IMR-90 (cell line): ENCODE results near the gene SLC35G6. TPM values are rescaled to one million over a fixed set of nuclear protein-coding genes. Genes with fewer than 3 reads are reported as not detected.

ENCODE experiments used
- ATAC-seq: fragments of 200-7000 bp; cut with Tn5 transposase; 2 replicates; pipeline ENCODE4 v1.9.1; 2020; ENCODE audit warnings: low read depth, mild to moderate bottlenecking, moderate library complexity
- BruUV-seq: library from RNA; stranded (reverse); fragments of 400-500 nt; replicated peaks from 2 replicates; lab custom pipeline; 2021; lab: Mats Ljungman, UMichigan
- CTCF ChIA-PET: fragments of 300-600 bp; formaldehyde crosslinking; extraction: SDS; loops from one replicate; lab custom pipeline; 2021; ENCODE audit warnings: antibody characterized with exemption; lab: Yijun Ruan, JAX
- POLR2A ChIA-PET: fragments of 300-600 bp; sonication (Branson Sonifier 250); formaldehyde crosslinking; loops from one replicate; lab custom pipeline; 2022; ENCODE audit warnings: antibody characterized with exemption; ENCODE audit not compliant: unreplicated experiment; lab: Charles Lee
- DNase-seq: peaks from one replicate; pipeline ENCODE4 v3.0.0; 2013
- H2AFZ ChIP-seq: replicated peaks from 2 replicates; pipeline ENCODE3; 2013; ENCODE audit warnings: low read length, mild to moderate bottlenecking; ENCODE audit not compliant: poor library complexity
- H2AK5ac ChIP-seq: 2 replicates; pipeline ENCODE4 v1.6.1; 2013; ENCODE audit warnings: low read depth, low read length, inconsistent platforms
- H2AK9ac ChIP-seq: replicated peaks from 2 replicates; pipeline ENCODE3; 2013; ENCODE audit warnings: mild to moderate bottlenecking, low read depth, low read length, moderate library complexity; ENCODE audit not compliant: poor library complexity
- H2BK120ac ChIP-seq: 2 replicates; pipeline ENCODE4 v1.6.1; 2013; ENCODE audit warnings: low read depth, low read length, inconsistent platforms
- H2BK15ac ChIP-seq: 3 replicates; pipeline ENCODE4 v1.6.1; 2013; ENCODE audit warnings: low read depth, low read length, inconsistent platforms
- H2BK20ac ChIP-seq: 2 replicates; pipeline ENCODE4 v1.6.1; 2013; ENCODE audit warnings: low read depth, mild to moderate bottlenecking, inconsistent platforms, low read length, moderate library complexity
- H2BK5ac ChIP-seq: 2 replicates; pipeline ENCODE4 v1.6.1; 2013; ENCODE audit warnings: mild to moderate bottlenecking, low read depth, low read length, inconsistent platforms; ENCODE audit not compliant: poor library complexity, severe bottlenecking
- H3K14ac ChIP-seq: replicated peaks from 2 replicates; pipeline ENCODE4 v1.6.1; 2013; ENCODE audit warnings: low read depth, low read length, inconsistent platforms
- H3K18ac ChIP-seq: 2 replicates; pipeline ENCODE4 v1.6.1; 2013; ENCODE audit warnings: low read depth, low read length, control low read depth
- H3K23ac ChIP-seq: 2 replicates; pipeline ENCODE4 v1.6.1; 2013; ENCODE audit warnings: low read depth, low read length, inconsistent platforms
- H3K27ac ChIP-seq: 2 replicates; pipeline ENCODE4 v1.5.1; 2013; ENCODE audit warnings: mild to moderate bottlenecking, control low read depth, low read length; ENCODE audit not compliant: insufficient read depth
- H3K27me3 ChIP-seq: 2 replicates; pipeline ENCODE4 v1.6.1; 2013; ENCODE audit warnings: low read length; ENCODE audit not compliant: control insufficient read depth, insufficient read depth
- H3K36me3 ChIP-seq: 2 replicates; pipeline ENCODE4 v1.6.1; 2013; ENCODE audit warnings: low read length, mixed read lengths; ENCODE audit not compliant: control insufficient read depth, insufficient read depth
- H3K4ac ChIP-seq: 2 replicates; pipeline ENCODE4 v1.6.1; 2013; ENCODE audit warnings: low read depth, low read length, inconsistent platforms
- H3K4me1 ChIP-seq: 2 replicates; pipeline ENCODE4 v1.6.1; 2013; ENCODE audit warnings: low read length, mixed read lengths; ENCODE audit not compliant: control insufficient read depth, insufficient read depth
- H3K4me2 ChIP-seq: 2 replicates; pipeline ENCODE4 v1.6.1; 2013; ENCODE audit warnings: low read depth, mild to moderate bottlenecking, control low read depth, low read length, moderate library complexity
- H3K4me3 ChIP-seq: 2 replicates; pipeline ENCODE4 v1.5.1; 2013; ENCODE audit warnings: low read depth, mild to moderate bottlenecking, control low read depth, low read length, moderate library complexity; ENCODE audit not compliant: insufficient read depth
- H3K56ac ChIP-seq: 2 replicates; pipeline ENCODE4 v1.6.1; 2013; ENCODE audit warnings: low read length, inconsistent platforms; ENCODE audit not compliant: insufficient read depth; ENCODE audit errors: extremely low read depth
- H3K79me1 ChIP-seq, 2 experiments: 2 replicates each; pipeline ENCODE4 v1.6.1; 2013; ENCODE audit warnings: low read length in 2 of 2, inconsistent platforms in 1 of 2, low read depth in 1 of 2
- H3K9ac ChIP-seq: 2 replicates; pipeline ENCODE4 v1.6.1; 2013; ENCODE audit warnings: low read depth, low read length, control low read depth
- H3K9me1 ChIP-seq: 2 replicates; pipeline ENCODE4 v1.6.1; 2013; ENCODE audit warnings: low read length, inconsistent platforms; ENCODE audit not compliant: insufficient read depth
- H3K9me3 ChIP-seq: 2 replicates; pipeline ENCODE4 v1.6.1; 2013; ENCODE audit warnings: low read length; ENCODE audit not compliant: control insufficient read depth, insufficient read depth
- H4K20me1 ChIP-seq: 2 replicates; pipeline ENCODE4 v1.6.1; 2013; ENCODE audit warnings: low read length, inconsistent platforms; ENCODE audit not compliant: insufficient read depth
- H4K5ac ChIP-seq: 2 replicates; pipeline ENCODE4 v1.6.1; 2013; ENCODE audit warnings: mild to moderate bottlenecking, low read depth, low read length, control low read depth
- H4K8ac ChIP-seq, 2 experiments: 2 replicates each; pipeline ENCODE4 v1.6.1; 2013; ENCODE audit warnings: low read depth in 2 of 2, low read length in 2 of 2, control low read depth in 1 of 2, inconsistent platforms in 1 of 2
- H4K91ac ChIP-seq: 2 replicates; pipeline ENCODE4 v1.6.1; 2013; ENCODE audit warnings: low read depth, low read length, inconsistent platforms; ENCODE audit not compliant: insufficient read depth
- CEBPB ChIP-seq: IDR thresholded peaks from 2 replicates; pipeline ENCODE4 v1.6.1; 2012; ENCODE audit warnings: low read depth, low read length, improper control_type of control experiment
- CHD1 ChIP-seq: IDR thresholded peaks from 2 replicates; pipeline ENCODE4 v1.6.1; 2012; ENCODE audit warnings: low read depth, low read length, improper control_type of control experiment
- CTCF ChIP-seq: conservative IDR thresholded peaks from 2 replicates; pipeline ENCODE4 v1.5.1; 2012; ENCODE audit warnings: mild to moderate bottlenecking, low read depth, low read length, improper control_type of control experiment
- NFE2L2 ChIP-seq: fragments of 150-350 bp; IDR thresholded peaks from 2 replicates; pipeline ENCODE4 v1.6.1; 2016; ENCODE audit warnings: low read depth, mild to moderate bottlenecking, low read length
- RAD21 ChIP-seq: IDR thresholded peaks from 2 replicates; pipeline ENCODE4 v1.6.1; 2012; ENCODE audit warnings: low read length, improper control_type of control experiment
- RCOR1 ChIP-seq: IDR thresholded peaks from 2 replicates; pipeline ENCODE4 v1.6.1; 2012; ENCODE audit warnings: mild to moderate bottlenecking, low read length, improper control_type of control experiment; ENCODE audit not compliant: insufficient replicate concordance
- RFX5 ChIP-seq: IDR thresholded peaks from 2 replicates; pipeline ENCODE4 v1.8.0; 2012; ENCODE audit warnings: low read depth, mild to moderate bottlenecking, low read length, moderate library complexity
- WGBS, 2 experiments: methylation state at CpG; one replicate each; pipeline versions ENCODE4 v1.1.5 to v1.1.7; 2013; ENCODE audit warnings: missing lambda C conversion rate in 2 of 2; ENCODE audit not compliant: insufficient read length in 1 of 2; ENCODE audit errors: extremely low coverage in 2 of 2; 5-methylcytosine and 5-hydroxymethylcytosine counted together
- dilution Hi-C: fragments of 300-500 bp; cut with HindIII; formaldehyde crosslinking; loops from one replicate; pipeline ENCODE4 v1.14.3; 2018; ENCODE audit warnings: low sequenced_read_pairs; ENCODE audit not compliant: unreplicated experiment
- in situ Hi-C: fragments of 300-500 bp; cut with MboI; formaldehyde crosslinking; loops from 3 replicates; pipeline ENCODE4 v1.14.3; 2019; ENCODE audit warnings: low sequenced_read_pairs, inconsistent platforms, mixed read lengths
- intact Hi-C: fragments of 100-400 bp; cut with micrococcal nuclease; formaldehyde crosslinking; loops from 2 replicates; pipeline ENCODE4 v1.10.0; 2022
- polyA plus RNA-seq, 3 experiments: library from polyadenylated mRNA; depleted of rRNA; stranded (reverse); fragments of >200 nt; gene quantifications; 2 replicates each; pipeline ENCODE4 v1.2.3, GENCODE V29; 2012; ENCODE audit warnings: low replicate concordance in 1 of 3
- total RNA-seq: library from RNA; depleted of rRNA; stranded (reverse); fragments of >200 nt; gene quantifications from 2 replicates; pipeline ENCODE4 v1.2.3, GENCODE V29; 2012

Gene SLC35G6
- total and polyA plus RNA-seq, 2 of the 4 experiments (the other 2 are of a cell fraction), result not detected

- Histone ChIP-seq H4K8ac (no peak overlapping the region), H3K14ac (no peak overlapping the region), H2BK5ac (no peak overlapping the region), H3K9me1 (no peaks in the 10 kb centered on the region; the same call in 1 of the 2 replicates), H3K79me1 (peaks cover 8 to 18% of the 10 kb centered on the region in 2 experiments; a peak in 3 of 4 replicates), H2AK9ac (no peak overlapping the region), H4K5ac (no peak overlapping the region), H2AFZ (no peak overlapping the region), H3K4me1 (no peaks in the 10 kb centered on the region), H3K4ac (no peak overlapping the region), H2BK15ac (no peak overlapping the region), H3K27me3 (no peaks in the 10 kb centered on the region), H4K20me1 (peaks cover 1% of the 10 kb centered on the region; the same call in 1 of the 2 replicates), H2AK5ac (no peak overlapping the region), H3K36me3 (peaks cover 73% of the 10 kb centered on the region), H2BK120ac (no peak overlapping the region), H2BK20ac (no peak overlapping the region), H3K4me2 (no peak overlapping the region), H3K56ac (no peak overlapping the region), H3K18ac (no peak overlapping the region), H3K9me3 (no peaks in the 10 kb centered on the region), H3K23ac (no peak overlapping the region), H3K4me3 (no peak overlapping the region), H3K27ac (no peak overlapping the region), H3K9ac (no peak overlapping the region), H4K91ac (no peak overlapping the region)
- ChIA-PET POLR2A (no interaction called here), CTCF (interaction anchor here (0.6 to 2.1 kb wide), 2 partner anchors 53 to 68 kb away, joined by 5 to 8 read pairs; no protein-coding TSS in a partner anchor)
- TF ChIP-seq NFE2L2, result no peak
- TF ChIP-seq CHD1, result no peak
- TF ChIP-seq CEBPB, result no peak
- TF ChIP-seq RCOR1, result no peak
- TF ChIP-seq RFX5, result no peak
- no peak for TF ChIP-seq CTCF
- TF ChIP-seq RAD21, result no peak
- BruUV-seq, result no TSS peak
- intact Hi-C loops (no loop called here), dilution Hi-C loops (no loop called here), in situ Hi-C loops (no loop called here)
- ATAC-seq (no peak), DNase-seq (no peak)
- WGBS, 2 experiments, result 100% methylated on average over 3 of the region's 11 CpGs; no CpG with 5 or more reads in 1 of the 2 experiments
Observed at GRCh38 chr17:7508145-7508544, 26.9 kb downstream of the SLC35G6 start.
